ENCODE results near the gene ENO3.
A peak's percentile ranks its signal among the peaks of the same experiment; 100 is the strongest.
"Not testable (repeated sequence)": the region's sequence is repeated elsewhere in the genome, so short reads cannot be mapped to it uniquely, and the experiment has no call there.

The ENO3 gene

GRCh38 chr17:4914551-4914950 is 36.4 kb upstream of the ENO3 start:
- not testable (repeated sequence) for H2BK5ac ChIP-seq (ENCODE audit: low read depth, low read length, poor library complexity, severe bottlenecking); H2BK12ac ChIP-seq (ENCODE audit: low read length in 2 of 2); H3K27ac ChIP-seq (ENCODE audit: low read length, poor library complexity, severe bottlenecking); H4K91ac ChIP-seq (ENCODE audit: low read length); H3K79me1 ChIP-seq (replicated peaks; ENCODE audit: low read length, poor library complexity, severe bottlenecking); H3K36me3 ChIP-seq (ENCODE audit: control insufficient read depth in 1 of 2, insufficient read depth in 2 of 2, low read depth in 1 of 2, low read length in 2 of 2); H3K27me3 ChIP-seq (ENCODE audit: control insufficient read depth in 1 of 2, insufficient read depth in 1 of 2, low read length in 2 of 2); H2AK5ac ChIP-seq (ENCODE audit: low read length, severe bottlenecking); H4K8ac ChIP-seq (ENCODE audit: low read length); H2BK120ac ChIP-seq (ENCODE audit: low read depth, low read length); H3K14ac ChIP-seq (ENCODE audit: low read length in 2 of 2); DNase-seq; H3K23ac ChIP-seq (ENCODE audit: low read length in 2 of 2); H2AFZ ChIP-seq (ENCODE audit: low read depth, low read length); H3K4ac ChIP-seq (ENCODE audit: low read depth in 1 of 2, low read length in 2 of 2); H3K4me1 ChIP-seq (ENCODE audit: control insufficient read depth, insufficient read depth, low read depth, low read length); H3K18ac ChIP-seq (ENCODE audit: low read depth in 1 of 2, low read length in 2 of 2); H3K4me3 ChIP-seq (ENCODE audit: insufficient read depth in 1 of 2, low read depth in 1 of 2, low read length in 2 of 2); H3K9me3 ChIP-seq (ENCODE audit: control insufficient read depth, low read length); H2BK15ac ChIP-seq (ENCODE audit: low read depth, poor library complexity, severe bottlenecking); H3K9ac ChIP-seq (ENCODE audit: low read length); H3K4me2 ChIP-seq (ENCODE audit: low read length, poor library complexity, severe bottlenecking)
- 88% methylated on average over 3 of the region's 4 CpGs for WGBS

DNA sequence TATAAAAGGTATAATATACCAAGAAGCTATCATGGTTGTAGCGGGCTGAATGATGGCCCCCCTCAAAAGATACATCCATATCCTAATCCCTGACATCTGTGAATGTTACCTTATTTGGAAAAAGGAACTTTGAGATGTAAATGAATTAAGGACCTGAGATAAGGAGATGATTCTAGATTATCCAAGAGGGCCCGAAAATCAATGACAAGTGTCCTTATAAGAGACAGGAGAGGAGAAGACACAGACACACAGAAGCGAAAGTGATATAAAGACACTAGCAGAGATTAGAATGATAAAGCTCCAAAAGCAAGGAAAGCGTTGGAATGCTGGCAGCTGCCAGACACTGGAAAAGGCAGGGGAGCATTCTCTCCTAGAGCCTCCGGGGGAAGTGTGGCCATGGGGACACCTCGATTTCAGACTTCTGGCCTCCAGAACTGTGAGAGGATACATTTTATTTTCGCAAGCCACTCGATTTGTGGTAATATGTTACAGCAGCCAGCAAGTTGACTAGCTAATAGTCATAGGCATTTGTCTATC is 31.3 kb upstream of the ENO3 start:
- no peak overlapping the region for H3K9ac ChIP-seq (ENCODE audit: low read length)
- no peak overlapping the region for H3K23ac ChIP-seq (ENCODE audit: low read length in 2 of 2)
- DNase-seq = peak; percentile 30
- no peak overlapping the region for H2AK5ac ChIP-seq (ENCODE audit: low read length, severe bottlenecking)
- H2AFZ ChIP-seq (ENCODE audit: low read depth, low read length) = no peak overlapping the region
- H2BK15ac ChIP-seq (ENCODE audit: low read depth, poor library complexity, severe bottlenecking) = no peak overlapping the region
- no peaks in the 10 kb centered on the region for H3K79me1 ChIP-seq (replicated peaks; ENCODE audit: low read length, poor library complexity, severe bottlenecking)
- no peak overlapping the region for H3K4ac ChIP-seq (ENCODE audit: low read depth in 1 of 2, low read length in 2 of 2)
- no peaks in the 10 kb centered on the region for H3K36me3 ChIP-seq (ENCODE audit: control insufficient read depth in 1 of 2, insufficient read depth in 2 of 2, low read depth in 1 of 2, low read length in 2 of 2)
- H2BK12ac ChIP-seq (ENCODE audit: low read length in 2 of 2) = no peak overlapping the region
- H3K4me2 ChIP-seq (ENCODE audit: low read length, poor library complexity, severe bottlenecking) = no peak overlapping the region
- H3K27me3 ChIP-seq (ENCODE audit: control insufficient read depth in 1 of 2, insufficient read depth in 1 of 2, low read length in 2 of 2) = no peaks in the 10 kb centered on the region
- no peaks in the 10 kb centered on the region for H3K4me1 ChIP-seq (ENCODE audit: control insufficient read depth, insufficient read depth, low read depth, low read length)
- H3K4me3 ChIP-seq (ENCODE audit: insufficient read depth in 1 of 2, low read depth in 1 of 2, low read length in 2 of 2) = peak overlapping the region in 1 of 2 experiments; percentile 6
- no peak overlapping the region for H2BK120ac ChIP-seq (ENCODE audit: low read depth, low read length)
- H4K91ac ChIP-seq (ENCODE audit: low read length) = no peak overlapping the region
- no peak overlapping the region for H3K27ac ChIP-seq (ENCODE audit: low read length, poor library complexity, severe bottlenecking)
- H3K18ac ChIP-seq (ENCODE audit: low read depth in 1 of 2, low read length in 2 of 2) = no peak overlapping the region
- no peaks in the 10 kb centered on the region for H3K9me3 ChIP-seq (ENCODE audit: control insufficient read depth, low read length)
- H2BK5ac ChIP-seq (ENCODE audit: low read depth, low read length, poor library complexity, severe bottlenecking) = no peak overlapping the region
- WGBS = 57% methylated on average over 6 of the region's 8 CpGs
- H4K8ac ChIP-seq (ENCODE audit: low read length) = no peak overlapping the region
- no peak overlapping the region for H3K14ac ChIP-seq (ENCODE audit: low read length in 2 of 2)

GRCh38 chr17:4920351-4921048 is 30.4 kb upstream of the ENO3 start:
- Histone ChIP-seq H3K18ac (ENCODE audit: low read depth in 1 of 2, low read length in 2 of 2) (no peak overlapping the region), H3K9me3 (ENCODE audit: control insufficient read depth, low read length) (no peaks in the 10 kb centered on the region), H3K4me1 (ENCODE audit: control insufficient read depth, insufficient read depth, low read depth, low read length) (no peaks in the 10 kb centered on the region), H3K4ac (ENCODE audit: low read depth in 1 of 2, low read length in 2 of 2) (no peak overlapping the region), H2BK15ac (ENCODE audit: low read depth, poor library complexity, severe bottlenecking) (no peak overlapping the region), H3K27me3 (ENCODE audit: control insufficient read depth in 1 of 2, insufficient read depth in 1 of 2, low read length in 2 of 2) (no peaks in the 10 kb centered on the region), H2BK12ac (ENCODE audit: low read length in 2 of 2) (no peak overlapping the region), H2BK5ac (ENCODE audit: low read depth, low read length, poor library complexity, severe bottlenecking) (no peak overlapping the region), H3K36me3 (ENCODE audit: control insufficient read depth in 1 of 2, insufficient read depth in 2 of 2, low read depth in 1 of 2, low read length in 2 of 2) (no peaks in the 10 kb centered on the region), H3K4me3 (ENCODE audit: insufficient read depth in 1 of 2, low read depth in 1 of 2, low read length in 2 of 2) (no peak overlapping the region), H3K23ac (ENCODE audit: low read length in 2 of 2) (no peak overlapping the region), H4K91ac (ENCODE audit: low read length) (no peak overlapping the region), H3K14ac (ENCODE audit: low read length in 2 of 2) (no peak overlapping the region), H2AK5ac (ENCODE audit: low read length, severe bottlenecking) (no peak overlapping the region), H3K4me2 (ENCODE audit: low read length, poor library complexity, severe bottlenecking) (no peak overlapping the region), H2BK120ac (ENCODE audit: low read depth, low read length) (no peak overlapping the region), H3K27ac (ENCODE audit: low read length, poor library complexity, severe bottlenecking) (no peak overlapping the region), H3K79me1 (replicated peaks; ENCODE audit: low read length, poor library complexity, severe bottlenecking) (no peaks in the 10 kb centered on the region), H2AFZ (ENCODE audit: low read depth, low read length) (no peak overlapping the region), H4K8ac (ENCODE audit: low read length) (no peak overlapping the region), H3K9ac (ENCODE audit: low read length) (no peak overlapping the region)
- DNase-seq = peak; percentile 72
- whole genome bisulfite sequencing = 88% methylated on average over 9 of the region's 10 CpGs

DNA sequence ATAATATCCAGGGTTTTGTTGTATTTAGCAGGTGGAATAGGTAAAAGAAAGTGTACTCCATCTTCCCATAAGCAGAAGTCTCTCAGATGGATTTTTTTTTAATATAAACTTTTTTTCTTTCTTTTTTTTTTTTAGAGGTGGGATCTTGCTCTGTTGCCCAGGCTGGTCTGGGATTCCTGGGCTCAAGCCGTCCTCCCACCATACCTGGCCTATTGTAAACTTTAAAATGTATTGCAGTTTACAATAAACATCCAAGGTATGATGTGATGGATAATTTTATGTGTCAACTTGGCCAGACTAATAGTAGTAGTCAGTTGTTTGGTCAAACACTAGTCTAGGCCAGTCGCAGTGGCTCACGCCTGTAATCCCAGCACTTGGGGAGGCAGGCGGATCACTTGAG is 29.6 kb upstream of the ENO3 start:
- H2BK120ac ChIP-seq (ENCODE audit: low read depth, low read length) = no peak overlapping the region
- H4K8ac ChIP-seq (ENCODE audit: low read length) = no peak overlapping the region
- H3K18ac ChIP-seq (ENCODE audit: low read depth in 1 of 2, low read length in 2 of 2) = no peak overlapping the region
- no peak overlapping the region for H3K27ac ChIP-seq (ENCODE audit: low read length, poor library complexity, severe bottlenecking)
- no peaks in the 10 kb centered on the region for H3K9me3 ChIP-seq (ENCODE audit: control insufficient read depth, low read length)
- no peak overlapping the region for H3K4me3 ChIP-seq (ENCODE audit: insufficient read depth in 1 of 2, low read depth in 1 of 2, low read length in 2 of 2)
- DNase-seq = no peak
- no peak overlapping the region for H3K23ac ChIP-seq (ENCODE audit: low read length in 2 of 2)
- H3K27me3 ChIP-seq (ENCODE audit: control insufficient read depth in 1 of 2, insufficient read depth in 1 of 2, low read length in 2 of 2) = no peaks in the 10 kb centered on the region
- H2BK15ac ChIP-seq (ENCODE audit: low read depth, poor library complexity, severe bottlenecking) = no peak overlapping the region
- H3K9ac ChIP-seq (ENCODE audit: low read length) = no peak overlapping the region
- H3K4ac ChIP-seq (ENCODE audit: low read depth in 1 of 2, low read length in 2 of 2) = no peak overlapping the region
- H2BK12ac ChIP-seq (ENCODE audit: low read length in 2 of 2) = no peak overlapping the region
- H3K14ac ChIP-seq (ENCODE audit: low read length in 2 of 2) = no peak overlapping the region
- H2BK5ac ChIP-seq (ENCODE audit: low read depth, low read length, poor library complexity, severe bottlenecking) = no peak overlapping the region
- H3K79me1 ChIP-seq (replicated peaks; ENCODE audit: low read length, poor library complexity, severe bottlenecking) = no peaks in the 10 kb centered on the region
- no peak overlapping the region for H2AK5ac ChIP-seq (ENCODE audit: low read length, severe bottlenecking)
- H3K4me1 ChIP-seq (ENCODE audit: control insufficient read depth, insufficient read depth, low read depth, low read length) = no peaks in the 10 kb centered on the region
- H2AFZ ChIP-seq (ENCODE audit: low read depth, low read length) = no peak overlapping the region
- H4K91ac ChIP-seq (ENCODE audit: low read length) = no peak overlapping the region
- no peaks in the 10 kb centered on the region for H3K36me3 ChIP-seq (ENCODE audit: control insufficient read depth in 1 of 2, insufficient read depth in 2 of 2, low read depth in 1 of 2, low read length in 2 of 2)
- H3K4me2 ChIP-seq (ENCODE audit: low read length, poor library complexity, severe bottlenecking) = no peak overlapping the region
- WGBS = no CpG with 5 or more reads among the region's 4 CpGs

Data from mesenchymal stem cell (in vitro differentiated cells and primary cell).